ENCODE results near the gene TET1.
A peak's percentile ranks its signal among the peaks of the same experiment; 100 is the strongest.

Gene TET1

GRCh38 chr10:68543004-68543918, 16.9 kb upstream of the TET1 start:
- no peaks in the 10 kb centered on the region for H3K36me3 ChIP-seq (ENCODE audit: control insufficient read depth, insufficient read depth, low read length)
- H3K27me3 ChIP-seq (replicated peaks; ENCODE audit: control insufficient read depth, insufficient read depth, low read length, poor library complexity, severe bottlenecking): no peaks in the 10 kb centered on the region
- no peaks in the 10 kb centered on the region for H3K4me1 ChIP-seq (ENCODE audit: control insufficient read depth, insufficient read depth, low read length, poor library complexity, severe bottlenecking)
- no peaks in the 10 kb centered on the region for H3K9me3 ChIP-seq (ENCODE audit: control insufficient read depth, low read length)
- H3K27ac ChIP-seq (ENCODE audit: insufficient read depth, low read length, poor library complexity, severe bottlenecking): no peak overlapping the region
- H3K4me3 ChIP-seq (ENCODE audit: insufficient read depth, low read depth, low read length, poor library complexity, severe bottlenecking): no peak overlapping the region
- DNase-seq: no peak

GRCh38 chr10:68550747-68551411, 9.3 kb upstream of the TET1 start:
- no peaks in the 10 kb centered on the region for H3K36me3 ChIP-seq (ENCODE audit: control insufficient read depth, insufficient read depth, low read length)
- H3K4me3 ChIP-seq (ENCODE audit: insufficient read depth, low read depth, low read length, poor library complexity, severe bottlenecking): no peak overlapping the region
- DNase-seq: no peak
- H3K27ac ChIP-seq (ENCODE audit: insufficient read depth, low read length, poor library complexity, severe bottlenecking): no peak overlapping the region
- H3K27me3 ChIP-seq (replicated peaks; ENCODE audit: control insufficient read depth, insufficient read depth, low read length, poor library complexity, severe bottlenecking): no peaks in the 10 kb centered on the region
- no peaks in the 10 kb centered on the region for H3K4me1 ChIP-seq (ENCODE audit: control insufficient read depth, insufficient read depth, low read length, poor library complexity, severe bottlenecking)
- H3K9me3 ChIP-seq (ENCODE audit: control insufficient read depth, low read length): no peaks in the 10 kb centered on the region

GRCh38 chr10:68553138-68553537, 7.0 kb upstream of the TET1 start:
- Histone ChIP-seq H3K27me3 (replicated peaks; ENCODE audit: control insufficient read depth, insufficient read depth, low read length, poor library complexity, severe bottlenecking) (no peaks in the 10 kb centered on the region), H3K27ac (ENCODE audit: insufficient read depth, low read length, poor library complexity, severe bottlenecking) (no peak overlapping the region), H3K4me3 (ENCODE audit: insufficient read depth, low read depth, low read length, poor library complexity, severe bottlenecking) (no peak overlapping the region), H3K36me3 (ENCODE audit: control insufficient read depth, insufficient read depth, low read length) (no peaks in the 10 kb centered on the region), H3K9me3 (ENCODE audit: control insufficient read depth, low read length) (no peaks in the 10 kb centered on the region), H3K4me1 (ENCODE audit: control insufficient read depth, insufficient read depth, low read length, poor library complexity, severe bottlenecking) (no peaks in the 10 kb centered on the region)
- no peak for DNase-seq

- Histone ChIP-seq H3K27me3 (replicated peaks; ENCODE audit: control insufficient read depth, insufficient read depth, low read length, poor library complexity, severe bottlenecking) (no peaks in the 10 kb centered on the region), H3K27ac (ENCODE audit: insufficient read depth, low read length, poor library complexity, severe bottlenecking) (no peak overlapping the region), H3K9me3 (ENCODE audit: control insufficient read depth, low read length) (no peaks in the 10 kb centered on the region), H3K4me1 (ENCODE audit: control insufficient read depth, insufficient read depth, low read length, poor library complexity, severe bottlenecking) (no peaks in the 10 kb centered on the region), H3K4me3 (ENCODE audit: insufficient read depth, low read depth, low read length, poor library complexity, severe bottlenecking) (no peak overlapping the region), H3K36me3 (ENCODE audit: control insufficient read depth, insufficient read depth, low read length) (no peaks in the 10 kb centered on the region)
- DNase-seq: no peak
Observed at GRCh38 chr10:68553599-68553998, 6.5 kb upstream of the TET1 start.

DNA sequence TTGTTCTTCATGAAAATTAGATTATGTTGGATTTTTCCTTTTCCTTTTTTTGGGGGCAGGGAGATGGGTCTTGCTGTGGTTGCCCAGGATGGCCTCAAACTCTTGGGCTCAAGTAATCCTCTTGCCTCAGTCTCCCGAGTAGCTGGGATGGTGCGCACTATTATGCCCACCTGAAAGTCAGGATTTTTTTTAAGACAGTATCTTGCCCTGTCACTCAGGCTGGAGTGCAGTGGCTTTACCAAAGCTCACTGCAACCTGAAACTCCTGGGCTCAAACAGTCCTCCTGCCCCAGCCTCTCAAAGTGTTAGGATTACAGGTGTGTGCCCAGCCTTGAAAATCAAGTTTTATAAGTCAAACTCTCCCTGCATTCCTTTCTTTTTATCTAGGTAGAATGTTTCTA, 1.7 kb upstream of the TET1 start:
- Histone ChIP-seq H3K27ac (ENCODE audit: insufficient read depth, low read length, poor library complexity, severe bottlenecking) (no peak overlapping the region), H3K4me3 (ENCODE audit: insufficient read depth, low read depth, low read length, poor library complexity, severe bottlenecking) (no peak overlapping the region), H3K9me3 (ENCODE audit: control insufficient read depth, low read length) (no peaks in the 10 kb centered on the region), H3K36me3 (ENCODE audit: control insufficient read depth, insufficient read depth, low read length) (no peaks in the 10 kb centered on the region), H3K27me3 (replicated peaks; ENCODE audit: control insufficient read depth, insufficient read depth, low read length, poor library complexity, severe bottlenecking) (peaks cover 30% of the 10 kb centered on the region), H3K4me1 (ENCODE audit: control insufficient read depth, insufficient read depth, low read length, poor library complexity, severe bottlenecking) (peaks cover 25% of the 10 kb centered on the region)
- DNase-seq: no peak

- Histone ChIP-seq H3K9me3 (ENCODE audit: control insufficient read depth, low read length) (no peaks in the 10 kb centered on the region), H3K27me3 (replicated peaks; ENCODE audit: control insufficient read depth, insufficient read depth, low read length, poor library complexity, severe bottlenecking) (peaks cover 30% of the 10 kb centered on the region), H3K4me1 (ENCODE audit: control insufficient read depth, insufficient read depth, low read length, poor library complexity, severe bottlenecking) (peaks cover 25% of the 10 kb centered on the region)
Observed at GRCh38 chr10:68559251-68559650, 886 bp upstream of the TET1 start.

GRCh38 chr10:68559841-68560185, 324 bp upstream of the TET1 start:
- DNase-seq: no peak
- peaks cover 25% of the 10 kb centered on the region for H3K4me1 ChIP-seq (ENCODE audit: control insufficient read depth, insufficient read depth, low read length, poor library complexity, severe bottlenecking)
- H3K27ac ChIP-seq (ENCODE audit: insufficient read depth, low read length, poor library complexity, severe bottlenecking): no peak overlapping the region
- H3K27me3 ChIP-seq (replicated peaks; ENCODE audit: control insufficient read depth, insufficient read depth, low read length, poor library complexity, severe bottlenecking): peaks cover 30% of the 10 kb centered on the region
- no peaks in the 10 kb centered on the region for H3K36me3 ChIP-seq (ENCODE audit: control insufficient read depth, insufficient read depth, low read length)
- peak overlapping the region; percentile 64 for H3K4me3 ChIP-seq (ENCODE audit: insufficient read depth, low read depth, low read length, poor library complexity, severe bottlenecking)
- H3K9me3 ChIP-seq (ENCODE audit: control insufficient read depth, low read length): no peaks in the 10 kb centered on the region

More at GRCh38 chr10:68559251-68559650, 886 bp upstream of the TET1 start:
- DNase-seq: no peak
- no peak overlapping the region for H3K4me3 ChIP-seq (ENCODE audit: insufficient read depth, low read depth, low read length, poor library complexity, severe bottlenecking)
- no peak overlapping the region for H3K27ac ChIP-seq (ENCODE audit: insufficient read depth, low read length, poor library complexity, severe bottlenecking)
- H3K36me3 ChIP-seq (ENCODE audit: control insufficient read depth, insufficient read depth, low read length): no peaks in the 10 kb centered on the region

DNA sequence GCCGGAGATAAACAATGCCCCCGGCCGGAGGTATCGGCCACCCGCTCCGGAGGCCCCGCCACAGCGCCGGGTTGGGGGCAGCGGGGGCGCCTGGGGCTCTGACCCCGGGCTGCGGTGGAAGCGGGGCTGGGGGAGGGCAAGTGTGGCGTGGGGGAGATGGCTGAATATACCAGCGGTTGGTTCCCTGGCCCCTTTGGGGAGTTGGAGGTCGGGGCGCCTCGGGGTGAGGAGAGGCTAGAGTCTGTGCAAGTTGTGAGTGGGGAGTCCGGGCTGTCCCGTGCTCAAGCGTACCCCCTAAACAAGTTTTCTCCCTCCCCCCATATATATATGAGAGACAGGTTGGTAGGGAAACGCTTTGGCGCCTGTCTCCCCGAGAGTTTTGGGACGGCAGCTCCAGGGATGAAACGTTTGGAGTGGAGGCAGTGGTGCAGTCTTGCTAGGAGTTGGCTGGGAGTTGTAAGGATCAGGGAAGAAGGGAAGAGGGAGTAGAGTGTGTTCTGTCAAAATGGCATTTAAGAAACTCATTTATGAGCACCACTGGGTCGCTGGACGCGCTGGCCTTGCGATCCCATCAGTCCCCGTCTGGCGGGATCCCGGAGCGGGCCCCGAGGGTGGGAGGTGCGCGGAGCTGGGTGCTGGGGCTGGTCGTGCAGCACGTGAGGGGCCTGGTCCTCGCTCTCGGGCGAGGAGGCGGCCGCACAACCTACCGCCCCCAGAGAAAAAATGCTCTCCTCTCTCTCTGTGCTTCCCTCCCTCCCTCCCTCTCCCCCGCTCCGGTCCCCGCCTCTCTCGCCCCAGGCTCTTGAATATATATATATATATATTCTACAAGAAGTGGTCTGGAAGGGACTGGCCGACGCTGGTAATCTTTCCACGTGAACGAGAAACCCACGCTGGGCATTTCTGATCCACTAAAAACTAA, 1.1 kb downstream of the TET1 start:
- H3K9me3 ChIP-seq (ENCODE audit: control insufficient read depth, low read length): no peaks in the 10 kb centered on the region
- H3K27me3 ChIP-seq (replicated peaks; ENCODE audit: control insufficient read depth, insufficient read depth, low read length, poor library complexity, severe bottlenecking): peaks cover 30% of the 10 kb centered on the region
- H3K27ac ChIP-seq (ENCODE audit: insufficient read depth, low read length, poor library complexity, severe bottlenecking): no peak overlapping the region
- peak overlapping the region; percentile 64 for H3K4me3 ChIP-seq (ENCODE audit: insufficient read depth, low read depth, low read length, poor library complexity, severe bottlenecking)
- no peak for DNase-seq
- peaks cover 25% of the 10 kb centered on the region for H3K4me1 ChIP-seq (ENCODE audit: control insufficient read depth, insufficient read depth, low read length, poor library complexity, severe bottlenecking)
- H3K36me3 ChIP-seq (ENCODE audit: control insufficient read depth, insufficient read depth, low read length): no peaks in the 10 kb centered on the region

DNA sequence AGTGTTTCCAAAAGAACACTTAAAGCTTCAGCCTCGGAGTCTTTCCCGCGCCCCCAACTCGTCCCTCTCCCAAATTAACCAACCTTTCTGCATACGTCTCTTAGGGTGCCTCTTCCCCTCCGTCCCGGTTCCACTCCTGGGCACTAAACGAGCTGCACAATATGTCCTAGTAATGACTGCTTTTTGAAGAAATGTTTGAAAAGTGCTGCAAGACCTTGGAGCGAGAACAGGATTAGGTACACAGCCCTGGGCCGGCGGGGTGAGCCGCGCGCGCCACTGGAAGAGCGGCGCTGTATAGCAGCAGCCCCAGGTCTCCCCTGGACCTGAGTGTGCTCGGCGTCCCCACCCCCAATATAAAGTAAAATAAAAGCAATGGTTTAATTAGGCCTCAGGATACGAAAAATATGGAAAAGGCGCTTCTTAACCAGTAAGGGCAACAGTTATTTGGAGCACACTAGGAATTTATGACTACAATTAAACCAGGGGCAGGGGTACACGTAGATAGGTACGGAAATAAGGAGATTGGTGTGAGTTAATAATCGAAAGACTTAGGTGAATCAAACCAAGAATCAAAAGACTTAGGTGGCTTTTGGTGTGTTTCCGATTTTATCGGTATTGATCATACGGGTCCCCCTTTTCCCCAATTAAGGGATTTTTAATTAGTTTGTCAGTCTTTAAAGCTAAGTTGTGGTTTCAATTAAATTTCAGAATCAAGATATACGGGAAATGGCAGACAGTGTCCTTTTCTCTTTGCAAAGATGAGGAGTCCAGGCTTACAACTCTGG, 1.9 kb downstream of the TET1 start:
- Histone ChIP-seq H3K4me3 (ENCODE audit: insufficient read depth, low read depth, low read length, poor library complexity, severe bottlenecking) (no peak overlapping the region), H3K27me3 (replicated peaks; ENCODE audit: control insufficient read depth, insufficient read depth, low read length, poor library complexity, severe bottlenecking) (peaks cover 30% of the 10 kb centered on the region), H3K36me3 (ENCODE audit: control insufficient read depth, insufficient read depth, low read length) (no peaks in the 10 kb centered on the region), H3K9me3 (ENCODE audit: control insufficient read depth, low read length) (no peaks in the 10 kb centered on the region), H3K27ac (ENCODE audit: insufficient read depth, low read length, poor library complexity, severe bottlenecking) (no peak overlapping the region), H3K4me1 (ENCODE audit: control insufficient read depth, insufficient read depth, low read length, poor library complexity, severe bottlenecking) (peaks cover 25% of the 10 kb centered on the region)
- DNase-seq: no peak
